Measurements from ENCODE around the gene JARID2.

JARID2 gene

GRCh38 chr6:15218401-15218800 is 27.5 kb upstream of the JARID2 start:
- TF ChIP-seq CTCF (conservative IDR thresholded peaks at IDR 0.05; ENCODE audit: low read depth, low read length) = no peak

GRCh38 chr6:15220062-15220461 is 25.8 kb upstream of the JARID2 start:
- no peak overlapping the region for H3K4me3 ChIP-seq (ENCODE audit: low read depth, low read length)
- TF ChIP-seq CTCF (conservative IDR thresholded peaks at IDR 0.05; ENCODE audit: low read depth, low read length) = no peak
- no peak for DNase-seq (ENCODE audit: low read depth)

More at GRCh38 chr6:15218401-15218800, 27.5 kb upstream of the JARID2 start:
- DNase-seq (ENCODE audit: low read depth) = no peak
- H3K4me3 ChIP-seq (ENCODE audit: low read depth, low read length) = no peak overlapping the region

GRCh38 chr6:15227827-15228318 is 18.0 kb upstream of the JARID2 start:
- H3K4me3 ChIP-seq (ENCODE audit: low read depth, low read length) = no peak overlapping the region
- no peak for TF ChIP-seq CTCF (conservative IDR thresholded peaks at IDR 0.05; ENCODE audit: low read depth, low read length)
- no peak for DNase-seq (ENCODE audit: low read depth)

- no peak overlapping the region for H3K4me3 ChIP-seq (ENCODE audit: low read depth, low read length)
- DNase-seq (ENCODE audit: low read depth) = no peak
- TF ChIP-seq CTCF (conservative IDR thresholded peaks at IDR 0.05; ENCODE audit: low read depth, low read length) = no peak
These were observed 15.0 kb upstream of the JARID2 start for GRCh38 chr6:15230827-15231226.

GRCh38 chr6:15232836-15233510 is 12.9 kb upstream of the JARID2 start:
- TF ChIP-seq CTCF (conservative IDR thresholded peaks at IDR 0.05; ENCODE audit: low read depth, low read length) = no peak
- DNase-seq (ENCODE audit: low read depth) = no peak
- no peak overlapping the region for H3K4me3 ChIP-seq (ENCODE audit: low read depth, low read length)

GRCh38 chr6:15234068-15234758 is 11.7 kb upstream of the JARID2 start:
- TF ChIP-seq CTCF (conservative IDR thresholded peaks at IDR 0.05; ENCODE audit: low read depth, low read length) = no peak
- no peak for DNase-seq (ENCODE audit: low read depth)
- H3K4me3 ChIP-seq (ENCODE audit: low read depth, low read length) = no peak overlapping the region
